Activated T-cell treated with anti-CD3 and anti-CD28 coated beads, Interleukin-2, amount 50 U/mL, for 4 hours (primary cell): ENCODE measurements around the gene ZNF275. TPM values are rescaled to one million over a fixed set of nuclear protein-coding genes. Genes with fewer than 3 reads are reported as not detected.
A peak's percentile ranks its signal among the peaks of the same experiment; 100 is the strongest.

Source experiments
- ATAC-seq, 2 donors: fragments of 200-7000 bp; cut with Tn5 transposase; one replicate each; pipeline ENCODE4 v1.10.0; 2021
- DNase-seq: peaks from one replicate; pipeline ENCODE4 v3.0.0-alpha.2; 2020
- H3K27me3 Mint-ChIP-seq: one replicate; pipeline ENCODE4 v1.8.0; 2021; ENCODE audit warnings: low read depth, mixed read lengths
- H3K36me3 Mint-ChIP-seq: one replicate; pipeline ENCODE4 v1.8.0; 2022; ENCODE audit warnings: mixed read lengths; ENCODE audit not compliant: insufficient read depth
- H3K4me1 Mint-ChIP-seq: one replicate; pipeline ENCODE4 v1.8.0; 2021; ENCODE audit warnings: low read depth, mixed read lengths
- H3K4me3 Mint-ChIP-seq: one replicate; pipeline ENCODE4 v1.8.0; 2021; ENCODE audit warnings: mild to moderate bottlenecking, moderate library complexity, mixed read lengths
- H3K9me3 Mint-ChIP-seq: one replicate; pipeline ENCODE4 v1.8.0; 2021; ENCODE audit warnings: mixed read lengths
- total RNA-seq, 3 donors: library from RNA; stranded (reverse); gene quantifications; one replicate each; pipeline ENCODE4 v1.2.1, GENCODE V29; 2021

The ZNF275 gene
- total RNA-seq, 3 donors from 2014 or later: 12.1 to 13.8 (median 12.7) TPM

DNA sequence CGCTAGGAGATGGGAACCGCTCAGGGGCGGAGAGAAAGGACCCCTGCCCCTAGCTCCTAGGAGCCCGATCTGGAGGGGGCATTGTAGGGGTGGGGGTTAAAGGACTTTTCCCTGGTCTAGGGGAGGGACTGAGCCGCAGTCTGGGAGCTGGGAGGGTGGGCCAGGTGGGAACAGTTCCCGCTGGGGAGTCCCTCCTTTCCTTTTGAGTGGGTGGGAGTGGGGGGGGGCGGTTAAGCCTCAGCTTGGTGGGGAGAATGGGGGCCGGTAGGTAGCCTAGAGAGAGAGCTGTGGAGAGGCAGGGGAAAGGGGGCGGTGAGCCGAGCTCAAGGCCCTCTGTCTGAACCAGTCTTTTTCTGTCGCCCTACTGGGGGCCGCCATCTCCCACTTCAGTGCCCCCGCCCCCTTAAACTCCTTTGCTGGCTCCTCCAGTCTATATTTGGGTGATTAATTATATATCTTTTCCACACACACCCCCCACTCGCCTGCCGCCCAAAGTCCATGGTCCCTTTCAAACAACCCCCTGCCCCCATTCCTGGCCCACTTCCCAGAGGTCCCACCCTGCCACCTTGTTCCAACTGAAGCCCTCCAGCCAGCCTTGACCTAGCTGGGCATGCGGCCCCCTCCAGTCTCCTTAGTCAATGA lies 822 bp downstream of the ZNF275 start:
- no peak for ATAC-seq
- peaks cover 44% of the 10 kb centered on the region for H3K4me1 Mint-ChIP-seq
- H3K9me3 Mint-ChIP-seq: no peaks in the 10 kb centered on the region

DNA sequence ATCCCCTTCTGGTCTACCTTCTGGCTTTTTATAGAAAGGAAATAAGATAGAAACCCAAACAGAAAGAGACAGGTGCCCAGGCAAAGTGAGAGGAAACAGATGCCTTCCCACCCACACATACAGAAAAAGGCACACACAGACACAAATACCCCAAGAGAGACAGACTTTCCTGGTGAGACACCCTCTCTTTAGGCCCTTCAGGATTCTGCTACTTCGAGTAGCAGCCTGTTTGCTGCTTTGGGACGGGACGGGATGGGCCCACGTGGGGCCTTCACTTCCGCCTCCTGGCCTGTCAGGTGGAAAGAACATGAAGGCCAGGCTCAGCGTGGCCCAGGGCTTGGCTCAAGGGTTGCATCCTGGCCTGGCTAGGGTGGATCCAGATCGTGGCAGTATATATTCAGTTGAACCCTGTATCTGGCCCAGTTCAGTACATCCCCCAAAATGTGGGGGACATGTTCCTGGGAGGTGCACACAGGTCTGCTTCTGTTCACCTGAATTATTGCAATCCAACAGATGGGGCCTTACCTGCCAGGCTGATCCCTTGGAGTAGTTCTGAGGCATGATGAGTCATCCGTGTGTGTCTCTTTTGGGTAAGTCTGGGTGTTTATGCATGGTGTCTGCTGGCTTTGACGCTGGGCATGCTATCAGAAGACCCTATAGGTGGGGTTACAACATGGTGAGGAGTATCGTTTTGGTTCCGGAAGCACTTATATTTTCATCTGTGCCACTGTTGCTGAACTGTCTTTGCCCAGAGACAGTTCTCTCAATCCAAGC lies 2.4 kb downstream of the ZNF275 start:
- peak in 1 of 2 donors; percentile 20 for ATAC-seq
- Mint-ChIP-seq H3K4me1 (peaks cover 50% of the 10 kb centered on the region), H3K9me3 (peaks cover 4% of the 10 kb centered on the region), H3K4me3 (peak overlapping the region; percentile 83), H3K27me3 (no peaks in the 10 kb centered on the region), H3K36me3 (peaks cover 24% of the 10 kb centered on the region)
- no peak for DNase-seq

More for the DNA sequence above, 822 bp downstream of the ZNF275 start:
- Mint-ChIP-seq H3K27me3 (no peaks in the 10 kb centered on the region), H3K36me3 (peaks cover 15% of the 10 kb centered on the region), H3K4me3 (peak overlapping the region; percentile 83)
- DNase-seq: no peak

DNA sequence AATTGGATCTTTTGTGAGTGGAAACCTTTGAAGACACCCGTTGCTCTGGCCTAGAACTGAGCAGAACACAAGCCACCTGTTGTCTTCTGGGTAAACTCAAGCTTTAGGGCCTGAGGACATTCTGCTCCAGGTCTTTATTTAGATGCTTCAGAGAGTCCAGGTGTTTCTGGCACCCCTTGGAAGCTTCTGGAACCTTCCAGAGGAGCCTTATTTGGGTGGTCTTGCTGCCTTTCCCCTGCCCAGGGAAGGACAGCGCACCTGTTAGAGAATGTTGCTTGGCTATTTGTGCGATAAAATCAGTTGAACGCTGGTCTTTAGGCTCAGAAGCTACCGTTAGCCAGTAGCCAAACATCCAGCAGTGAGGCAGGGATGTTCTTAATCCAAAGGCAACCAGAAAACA lies 3.0 kb downstream of the ZNF275 start:
- no peak for ATAC-seq
- Mint-ChIP-seq H3K4me3 (no peak overlapping the region), H3K27me3 (no peaks in the 10 kb centered on the region), H3K9me3 (peaks cover 5% of the 10 kb centered on the region), H3K36me3 (peaks cover 29% of the 10 kb centered on the region), H3K4me1 (peaks cover 53% of the 10 kb centered on the region)
- no peak for DNase-seq

DNA sequence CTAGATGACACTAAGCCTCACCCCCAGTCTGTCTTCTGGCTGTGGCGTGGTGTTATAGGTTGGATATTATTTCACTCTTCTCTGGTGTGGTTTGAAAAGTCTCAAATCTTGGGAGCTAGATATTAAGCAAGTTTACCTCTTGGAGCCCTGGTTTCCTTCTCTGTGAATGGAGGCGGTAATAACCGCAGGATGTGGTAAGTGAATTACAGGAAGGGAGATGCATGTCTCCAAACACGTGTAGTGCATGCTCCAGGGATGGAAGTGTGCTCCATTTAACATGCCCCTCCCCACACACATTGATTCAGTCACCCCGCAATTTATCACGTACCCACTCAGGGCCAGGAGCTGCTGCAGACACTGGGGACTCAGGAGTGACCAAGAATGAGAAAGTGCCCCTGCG lies 4.9 kb downstream of the ZNF275 start:
- DNase-seq: no peak
- Mint-ChIP-seq H3K27me3 (no peaks in the 10 kb centered on the region), H3K4me3 (no peak overlapping the region), H3K4me1 (peaks cover 67% of the 10 kb centered on the region), H3K9me3 (peaks cover 5% of the 10 kb centered on the region), H3K36me3 (peaks cover 32% of the 10 kb centered on the region)
- no peak for ATAC-seq

DNA sequence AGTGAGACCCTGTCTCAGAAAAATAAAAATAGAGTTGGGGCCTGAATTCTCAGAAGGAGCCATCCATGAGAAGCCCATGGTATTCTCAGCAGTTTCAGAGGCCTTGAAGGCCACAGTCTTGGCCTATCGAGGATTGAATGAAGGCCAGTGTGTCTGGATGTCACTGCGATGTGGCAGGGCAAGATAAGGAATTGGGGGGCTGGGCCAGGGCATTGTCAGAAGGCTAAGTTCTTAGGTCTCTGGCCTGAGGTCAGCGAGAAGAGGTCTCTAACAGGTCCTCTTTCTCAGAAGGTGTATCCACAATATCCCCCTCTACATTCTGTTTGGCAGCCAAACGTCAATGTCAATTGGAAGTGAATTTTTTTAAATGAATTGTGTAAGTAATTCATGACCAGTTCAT lies 5.7 kb downstream of the ZNF275 start:
- ATAC-seq (no peak), DNase-seq (no peak)
- Mint-ChIP-seq H3K9me3 (peaks cover 5% of the 10 kb centered on the region), H3K27me3 (no peaks in the 10 kb centered on the region), H3K4me3 (no peak overlapping the region), H3K36me3 (peaks cover 32% of the 10 kb centered on the region), H3K4me1 (peaks cover 73% of the 10 kb centered on the region)

DNA sequence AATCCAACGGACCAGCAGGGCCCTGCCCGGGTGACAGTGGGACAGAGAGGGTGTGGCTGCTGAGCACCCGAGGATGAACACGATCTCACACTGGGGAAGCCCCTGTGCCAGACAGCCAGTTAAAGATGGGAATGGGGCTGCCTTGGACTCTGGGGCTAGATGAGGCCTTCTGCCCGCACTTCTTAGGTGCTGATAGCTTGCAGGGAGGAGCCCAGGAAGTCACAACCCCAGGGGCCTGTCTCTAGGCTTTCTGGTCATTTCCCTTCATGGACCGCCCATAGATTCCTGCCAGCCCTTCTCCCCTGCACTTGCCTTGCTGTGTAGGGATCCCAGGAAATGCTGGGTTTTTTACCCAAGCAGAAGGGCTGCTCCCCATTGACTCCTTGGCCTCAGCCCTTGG lies 6.2 kb downstream of the ZNF275 start:
- no peaks in the 10 kb centered on the region for H3K27me3 Mint-ChIP-seq

DNA sequence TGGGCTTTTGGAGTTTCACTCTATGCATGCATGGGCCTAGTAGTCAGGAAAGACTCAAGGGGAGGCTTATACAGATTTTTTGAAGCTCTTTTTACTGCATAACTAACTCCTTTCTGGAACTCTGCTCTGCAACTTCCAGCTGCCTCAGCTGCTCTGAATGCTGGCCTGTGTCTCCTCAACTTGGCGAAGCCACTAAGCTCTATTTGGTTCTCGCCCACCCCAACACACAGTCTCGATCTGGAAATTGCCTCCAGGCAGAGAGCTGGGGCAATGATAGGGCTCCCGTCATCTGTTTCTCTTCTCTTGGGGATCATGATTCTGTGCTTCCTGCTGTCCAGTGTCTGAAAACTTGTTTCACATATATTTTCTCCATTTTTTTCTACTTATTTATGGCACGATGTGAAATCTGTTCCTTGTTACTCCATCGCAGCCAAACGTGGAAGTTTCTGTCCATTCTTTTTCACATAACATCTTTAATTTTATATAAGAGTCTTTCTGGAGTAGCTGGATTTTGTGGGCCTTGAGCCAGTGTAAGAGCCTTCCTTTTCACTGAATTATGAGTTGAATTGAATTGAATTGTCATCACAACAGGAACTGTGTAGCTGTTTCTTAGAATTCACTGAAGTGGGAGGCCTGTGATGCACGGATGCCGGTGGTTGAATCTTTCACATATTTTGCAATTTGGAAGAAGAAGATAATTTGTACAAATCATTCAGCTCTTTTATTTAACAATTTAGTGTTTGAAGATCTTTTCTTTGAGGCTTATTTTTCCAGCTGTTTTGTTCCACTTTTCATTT lies 9.0 kb downstream of the ZNF275 start:
- no peaks in the 10 kb centered on the region for H3K27me3 Mint-ChIP-seq
- DNase-seq: no peak
- H3K36me3 Mint-ChIP-seq: peaks cover 46% of the 10 kb centered on the region
- peaks cover 44% of the 10 kb centered on the region for H3K4me1 Mint-ChIP-seq
- ATAC-seq: no peak
- peak overlapping the region; percentile 52 for H3K4me3 Mint-ChIP-seq
- H3K9me3 Mint-ChIP-seq: peaks cover 5% of the 10 kb centered on the region

More for the DNA sequence above, 6.2 kb downstream of the ZNF275 start:
- Mint-ChIP-seq H3K4me3 (no peak overlapping the region), H3K9me3 (peaks cover 5% of the 10 kb centered on the region), H3K36me3 (peaks cover 35% of the 10 kb centered on the region), H3K4me1 (peaks cover 70% of the 10 kb centered on the region)
- DNase-seq (no peak), ATAC-seq (no peak)

DNA sequence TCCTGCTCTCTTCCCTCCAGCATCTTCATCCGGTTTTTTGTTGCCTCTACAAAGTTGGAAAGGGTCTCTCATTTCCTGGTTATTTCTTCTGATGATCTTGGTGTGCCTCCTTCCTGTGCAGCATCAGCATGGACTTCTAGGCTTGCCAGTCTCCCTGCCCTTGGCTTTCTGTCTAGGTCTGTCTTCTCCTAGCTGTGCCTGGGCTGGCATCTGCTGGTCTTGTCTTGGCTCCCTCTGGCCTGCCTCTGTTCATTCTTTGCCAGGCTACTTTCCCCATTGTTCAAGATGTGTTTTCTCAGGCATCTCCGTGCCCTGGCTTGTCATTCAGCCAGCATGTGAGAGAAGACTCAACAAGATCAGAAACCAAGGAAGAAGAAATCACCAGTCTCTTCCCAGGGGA lies 9.7 kb downstream of the ZNF275 start:
- Mint-ChIP-seq H3K9me3 (peaks cover 5% of the 10 kb centered on the region), H3K27me3 (no peaks in the 10 kb centered on the region), H3K4me1 (peaks cover 37% of the 10 kb centered on the region), H3K36me3 (peaks cover 47% of the 10 kb centered on the region), H3K4me3 (peak overlapping the region; percentile 52)
- ATAC-seq (no peak), DNase-seq (no peak)

DNA sequence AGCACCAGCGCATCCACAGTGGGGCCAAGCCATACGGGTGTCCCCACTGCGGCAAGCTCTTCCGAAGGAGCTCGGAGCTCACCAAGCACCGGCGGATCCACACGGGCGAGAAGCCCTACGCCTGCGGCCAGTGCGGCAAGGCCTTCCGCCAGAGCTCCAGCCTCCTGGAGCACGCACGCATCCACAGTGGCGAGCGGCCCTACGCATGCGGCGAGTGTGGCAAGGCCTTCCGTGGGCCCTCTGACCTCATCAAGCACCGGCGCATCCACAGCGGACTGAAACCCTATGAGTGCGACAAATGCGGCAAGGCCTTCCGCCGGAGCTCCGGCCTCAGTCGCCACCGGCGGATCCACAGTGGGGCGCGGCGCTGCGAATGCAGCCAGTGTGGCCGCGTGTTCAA lies 13.6 kb downstream of the ZNF275 start:
- Mint-ChIP-seq H3K4me1 (peaks cover 18% of the 10 kb centered on the region), H3K4me3 (no peak overlapping the region), H3K36me3 (peaks cover 33% of the 10 kb centered on the region), H3K9me3 (no peaks in the 10 kb centered on the region), H3K27me3 (no peaks in the 10 kb centered on the region)
- no peak for DNase-seq
- ATAC-seq: no peak

DNA sequence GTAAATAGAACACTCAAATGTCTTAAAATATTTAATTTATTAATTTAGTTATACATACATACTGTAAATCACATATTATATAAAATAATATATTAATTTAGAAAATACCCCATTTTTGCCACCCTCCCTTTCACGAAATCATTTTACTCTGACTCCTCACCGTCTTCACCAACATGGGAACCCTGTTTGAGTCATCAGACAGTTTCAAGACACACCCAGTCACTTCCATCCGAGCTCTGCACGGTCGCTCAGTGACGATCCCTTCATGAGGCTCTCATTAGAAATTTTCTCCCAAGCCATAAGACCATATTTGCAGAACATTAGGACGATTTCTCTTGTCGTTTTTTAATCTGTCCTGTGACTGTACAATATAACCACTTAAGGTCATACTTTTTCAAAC lies 14.5 kb downstream of the ZNF275 start:
- Mint-ChIP-seq H3K36me3 (peaks cover 33% of the 10 kb centered on the region), H3K4me1 (peaks cover 9% of the 10 kb centered on the region), H3K9me3 (no peaks in the 10 kb centered on the region), H3K27me3 (no peaks in the 10 kb centered on the region), H3K4me3 (no peak overlapping the region)
- no peak for DNase-seq
- no peak for ATAC-seq

DNA sequence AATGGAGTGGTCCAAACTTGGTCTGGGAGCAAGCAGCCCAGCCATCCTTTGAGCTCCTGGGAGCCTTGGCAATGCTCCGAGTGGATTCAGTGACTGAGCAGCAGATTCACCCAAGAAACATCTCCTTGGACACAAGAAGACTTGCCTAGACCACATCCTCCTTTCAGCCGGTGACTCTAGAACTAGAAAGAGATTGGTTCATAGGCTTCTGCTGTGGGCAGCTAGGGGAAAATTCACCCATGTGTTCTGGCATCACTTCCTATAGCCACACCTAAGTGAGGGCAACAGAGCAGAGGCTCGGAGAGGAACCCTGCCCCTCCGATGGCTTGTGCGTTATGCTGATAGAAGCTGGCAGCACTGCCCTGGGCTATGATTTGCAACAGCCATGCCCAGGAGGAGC lies 16.0 kb downstream of the ZNF275 start:
- peaks cover 31% of the 10 kb centered on the region for H3K36me3 Mint-ChIP-seq
- DNase-seq: no peak
- ATAC-seq: no peak
- no peaks in the 10 kb centered on the region for H3K27me3 Mint-ChIP-seq
- no peaks in the 10 kb centered on the region for H3K4me1 Mint-ChIP-seq
- no peaks in the 10 kb centered on the region for H3K9me3 Mint-ChIP-seq
- H3K4me3 Mint-ChIP-seq: no peak overlapping the region

DNA sequence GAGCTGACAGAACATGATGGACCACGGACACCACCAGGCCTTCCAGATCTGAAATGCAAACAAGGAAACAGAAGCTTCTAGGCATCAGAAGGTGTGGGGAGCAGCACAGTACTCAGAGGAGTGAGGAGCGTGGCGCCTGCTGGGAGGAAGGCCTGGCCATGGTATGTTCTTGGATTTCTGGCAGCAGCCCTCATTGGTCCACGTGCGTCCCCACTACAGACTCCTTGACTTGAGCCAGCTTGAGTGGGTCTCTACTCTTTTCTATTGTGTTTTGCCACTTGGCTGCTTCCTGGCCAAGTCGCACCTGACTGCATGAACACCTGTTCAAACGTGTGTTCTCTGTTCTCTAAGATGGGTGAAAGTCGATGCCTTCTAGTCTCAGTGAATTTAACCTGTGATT lies 18.0 kb downstream of the ZNF275 start:
- Mint-ChIP-seq H3K27me3 (no peaks in the 10 kb centered on the region), H3K4me1 (no peaks in the 10 kb centered on the region), H3K4me3 (no peak overlapping the region), H3K9me3 (no peaks in the 10 kb centered on the region), H3K36me3 (peaks cover 18% of the 10 kb centered on the region)
- DNase-seq (no peak), ATAC-seq (no peak)

DNA sequence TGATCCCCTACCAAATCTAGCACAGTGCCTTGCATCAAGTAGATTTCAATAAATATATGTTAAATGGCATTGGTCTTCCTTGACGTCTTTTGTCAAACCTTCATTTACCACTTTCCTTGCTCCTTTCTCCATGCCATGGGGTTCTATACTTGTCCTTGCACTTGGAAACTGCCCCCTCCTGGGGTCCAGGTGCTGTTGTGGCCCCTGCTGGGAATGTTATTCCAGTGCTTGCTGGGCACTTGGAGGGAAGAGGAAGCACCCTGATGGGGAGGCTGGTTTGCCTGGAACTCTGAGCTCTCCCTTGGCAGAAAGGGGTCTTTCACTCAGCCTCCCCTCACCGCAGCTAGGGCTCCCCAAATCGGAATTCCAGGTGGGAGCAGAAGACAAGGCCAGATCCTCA lies 18.9 kb downstream of the ZNF275 start:
- ATAC-seq (no peak), DNase-seq (no peak)
- H3K4me3 Mint-ChIP-seq: no peak overlapping the region
- H3K36me3 Mint-ChIP-seq: peaks cover 12% of the 10 kb centered on the region
- H3K27me3 Mint-ChIP-seq: no peaks in the 10 kb centered on the region
- H3K9me3 Mint-ChIP-seq: no peaks in the 10 kb centered on the region
- H3K4me1 Mint-ChIP-seq: no peaks in the 10 kb centered on the region

DNA sequence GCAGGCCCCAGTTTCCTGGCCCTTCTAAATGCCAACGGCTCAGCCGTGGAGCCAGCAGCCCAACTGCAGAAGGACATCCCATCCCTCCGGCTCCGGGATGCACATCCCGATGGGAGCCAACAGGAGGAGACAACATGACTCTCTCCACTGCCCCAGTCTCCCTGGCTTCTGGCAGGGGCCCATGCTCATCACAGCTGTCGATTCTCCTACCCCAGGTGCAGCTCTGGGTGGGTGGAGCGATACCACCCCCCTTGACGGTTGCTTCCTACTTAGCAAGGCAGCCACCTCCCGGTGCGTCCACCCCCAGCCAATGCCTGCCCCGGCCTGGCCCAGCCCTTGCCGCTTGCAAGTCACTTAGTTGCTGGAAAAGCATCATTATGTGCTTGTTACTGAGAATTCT lies 19.5 kb downstream of the ZNF275 start:
- no peak for DNase-seq
- Mint-ChIP-seq H3K9me3 (no peaks in the 10 kb centered on the region), H3K4me1 (no peaks in the 10 kb centered on the region), H3K4me3 (no peak overlapping the region), H3K36me3 (peaks cover 10% of the 10 kb centered on the region), H3K27me3 (no peaks in the 10 kb centered on the region)
- ATAC-seq: no peak
